ENCODE measurements around the gene CCL15. TPM values are rescaled to one million over a fixed set of nuclear protein-coding genes. Genes with fewer than 3 reads are reported as not detected.
"Not testable (repeated sequence)": the region's sequence is repeated elsewhere in the genome, so short reads cannot be mapped to it uniquely, and the experiment has no call there.

The CCL15 gene
- total RNA-seq, 1 donor from 2014 or later = not detected

DNA sequence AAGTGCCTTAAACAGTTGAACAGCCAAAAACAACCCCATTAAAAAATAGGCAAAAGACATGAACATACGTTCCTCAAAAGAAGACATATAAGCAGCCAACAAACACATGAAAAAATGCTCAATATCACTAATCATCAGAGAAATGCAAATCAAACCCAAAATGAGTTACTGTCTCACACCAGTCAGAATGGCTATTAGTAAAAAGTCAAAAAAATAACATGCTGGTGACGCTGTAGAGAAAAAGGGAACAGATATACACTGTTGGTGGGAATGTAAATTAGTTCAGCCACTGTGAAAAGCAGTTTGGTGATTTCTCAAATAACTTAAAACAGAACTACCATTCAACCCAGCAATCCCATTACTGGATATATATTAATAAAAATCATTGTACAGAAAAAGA, 6.0 kb downstream of the CCL15 start:
- not testable (repeated sequence) for DNase-seq (ENCODE audit: low read depth)

DNA sequence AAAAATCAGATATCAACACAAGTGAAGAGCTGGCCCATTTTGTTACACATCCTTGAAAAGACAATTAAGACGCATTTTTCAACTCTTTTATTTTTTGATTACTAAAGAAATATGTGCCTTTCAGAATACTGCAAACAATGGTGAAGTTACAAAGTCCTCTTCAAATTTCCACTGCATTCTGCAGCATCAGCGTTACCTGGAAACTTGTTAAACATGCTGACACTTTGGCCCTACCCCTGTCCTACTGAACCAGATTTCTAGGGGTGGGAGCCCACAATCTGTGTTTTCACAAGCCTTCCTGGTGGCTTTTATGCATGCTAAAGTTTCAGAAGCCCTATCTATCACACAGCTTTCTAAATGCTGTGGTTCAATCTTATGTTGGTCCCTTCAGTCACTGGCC, 10.3 kb downstream of the CCL15 start:
- DNase-seq (ENCODE audit: low read depth) = no peak

DNA sequence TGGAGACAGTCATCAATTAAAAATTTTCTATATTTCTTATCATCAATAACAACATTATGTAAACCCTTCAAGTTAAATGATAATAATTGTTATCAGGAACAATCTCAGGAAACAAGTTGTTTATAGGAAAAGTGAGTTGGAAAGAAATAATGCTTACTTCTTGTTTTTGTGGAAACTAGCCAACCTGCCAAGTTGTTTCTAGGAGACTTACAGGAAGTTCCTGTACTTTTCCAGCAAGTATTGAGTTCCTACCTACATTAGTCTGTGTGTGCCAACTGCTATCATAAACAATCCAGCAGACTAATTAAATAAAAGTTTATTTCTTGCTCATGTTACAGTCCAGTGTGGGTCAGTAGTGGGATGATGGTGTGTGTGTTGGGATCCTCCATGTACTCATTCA, 13.2 kb downstream of the CCL15 start:
- DNase-seq (ENCODE audit: low read depth) = no peak

DNA sequence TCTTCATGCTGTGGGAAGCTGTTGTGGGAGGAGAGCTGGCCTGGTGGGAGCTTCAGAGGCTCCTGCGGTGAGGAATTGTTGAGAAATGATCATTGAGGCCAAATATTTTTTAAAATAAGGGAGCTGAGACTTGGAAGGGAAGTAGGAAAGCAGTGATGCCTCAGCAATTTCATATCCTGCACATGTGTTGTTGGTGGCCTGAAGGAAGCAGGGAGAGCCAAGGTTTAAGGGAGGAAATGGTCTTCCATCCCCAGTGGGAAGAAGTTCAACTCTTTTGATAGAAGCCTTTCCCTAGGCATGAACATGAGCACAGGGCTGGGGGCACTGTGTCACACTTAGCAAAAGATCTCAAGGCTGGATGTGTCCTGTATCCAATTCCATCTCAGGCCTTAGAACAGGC, 14.7 kb downstream of the CCL15 start, which contains the start of gene CCL14:
Gene CCL14, minus strand, starts transcription at position 87 of the 400 bp plus-strand sequence. Its CDS starts 80 bp downstream, at position 7.
- DNase-seq (ENCODE audit: low read depth) = no peak

DNA sequence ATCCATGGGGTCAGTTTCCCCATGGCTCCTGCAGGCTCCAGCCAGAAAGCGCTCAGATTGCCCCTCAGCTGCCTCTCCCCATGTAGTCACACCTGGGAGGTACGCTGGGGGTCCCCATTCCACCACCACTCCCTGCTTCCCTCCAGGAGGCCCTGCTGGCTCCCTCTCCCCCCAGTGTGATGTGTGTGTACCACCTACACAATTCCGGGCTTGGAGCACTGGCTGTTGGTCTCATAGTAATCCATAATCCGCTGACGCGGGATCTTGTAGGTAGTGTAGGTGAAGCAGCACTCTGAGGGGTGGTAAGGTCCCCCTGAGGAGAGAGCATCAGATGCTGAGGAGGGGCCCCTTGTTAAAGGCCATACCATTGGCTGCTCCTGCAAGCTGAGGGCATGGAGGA, 17.2 kb downstream of the CCL15 start:
- no peak for DNase-seq (ENCODE audit: low read depth)

DNA sequence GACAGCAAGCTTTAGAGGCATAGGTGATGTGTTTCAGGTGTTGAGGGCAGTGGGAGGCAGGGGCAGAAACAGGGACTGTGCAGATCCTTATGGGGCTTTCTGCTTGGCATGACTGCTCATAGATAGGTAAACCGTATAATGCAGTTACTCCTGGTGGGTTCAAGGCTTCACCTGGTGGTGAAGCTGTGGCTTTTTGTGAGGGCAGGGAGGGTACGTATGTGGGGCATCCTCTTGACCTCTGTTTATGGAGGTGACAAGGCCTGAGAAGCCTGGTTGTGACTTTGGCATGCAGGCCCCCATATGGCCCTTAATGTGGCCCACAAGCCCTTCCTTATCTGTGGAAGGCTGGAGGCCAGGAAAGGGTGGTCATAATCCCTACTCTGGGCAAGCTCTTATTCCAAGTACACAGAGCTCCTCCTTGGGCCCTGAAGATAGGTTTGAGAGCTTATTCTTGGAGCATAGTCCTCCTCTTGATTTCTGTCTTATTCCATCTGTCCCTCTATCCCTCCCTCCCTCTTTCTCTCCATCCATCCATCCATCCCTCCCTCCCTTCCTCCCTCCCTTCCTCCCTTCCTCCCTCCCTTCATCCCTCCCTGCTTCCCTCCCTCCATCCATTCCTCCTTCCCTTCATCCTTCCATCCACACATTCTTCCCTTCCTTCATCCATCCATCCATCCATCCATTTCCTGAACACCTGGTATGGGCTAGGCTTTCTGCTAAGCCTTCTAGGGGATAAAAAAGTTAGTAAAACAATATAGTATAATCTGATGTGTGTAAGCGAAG, 18.8 kb downstream of the CCL15 start:
- DNase-seq (ENCODE audit: low read depth) = no peak

DNA sequence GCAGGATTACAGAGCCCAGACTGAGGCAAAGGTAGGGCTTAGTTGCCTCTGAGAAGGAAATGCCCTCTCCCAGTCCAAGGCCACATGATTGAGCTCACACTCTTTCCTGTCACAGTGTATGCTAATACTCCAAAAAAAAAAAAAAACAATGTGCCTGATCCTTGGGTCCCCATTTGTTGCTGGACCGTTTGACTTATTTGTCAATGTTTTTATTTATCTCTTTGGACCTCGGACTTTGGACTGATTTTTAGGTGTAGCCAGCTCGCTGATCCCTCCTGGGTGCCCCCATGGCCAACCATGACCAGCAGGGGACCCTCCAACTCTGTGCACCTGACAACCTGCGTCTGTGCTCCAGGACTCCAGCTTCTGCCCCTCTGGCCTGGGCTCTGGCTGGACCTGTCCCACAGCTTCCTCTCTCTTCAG, 19.4 kb downstream of the CCL15 start:
- DNase-seq (ENCODE audit: low read depth) = no peak

DNA sequence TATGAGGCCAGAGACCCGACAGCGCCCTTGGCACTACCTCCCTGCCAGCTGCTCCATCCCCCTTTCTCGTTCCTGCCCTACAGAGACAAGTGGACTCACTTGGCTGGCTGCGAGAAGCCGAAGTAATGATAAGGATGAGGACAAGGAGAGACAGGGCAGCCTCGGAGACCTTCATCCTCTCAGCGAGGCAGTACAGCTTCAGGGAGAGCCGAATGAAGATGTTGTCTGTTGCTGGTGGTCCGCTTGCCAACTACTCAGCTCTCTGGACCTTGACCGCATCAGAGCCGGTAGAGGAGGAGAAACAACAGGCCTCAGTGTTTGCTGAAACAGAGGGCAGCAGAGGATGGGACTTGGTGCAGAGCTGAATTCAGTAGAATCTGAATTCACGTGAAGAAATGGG, 20.1 kb downstream of the CCL15 start, which contains the start of gene CCL16:
Gene CCL16, minus strand, starts transcription at position 252 of the 400 bp plus-strand sequence. Its CDS starts 77 bp downstream, at position 175.
- no peak for DNase-seq (ENCODE audit: low read depth)

DNA sequence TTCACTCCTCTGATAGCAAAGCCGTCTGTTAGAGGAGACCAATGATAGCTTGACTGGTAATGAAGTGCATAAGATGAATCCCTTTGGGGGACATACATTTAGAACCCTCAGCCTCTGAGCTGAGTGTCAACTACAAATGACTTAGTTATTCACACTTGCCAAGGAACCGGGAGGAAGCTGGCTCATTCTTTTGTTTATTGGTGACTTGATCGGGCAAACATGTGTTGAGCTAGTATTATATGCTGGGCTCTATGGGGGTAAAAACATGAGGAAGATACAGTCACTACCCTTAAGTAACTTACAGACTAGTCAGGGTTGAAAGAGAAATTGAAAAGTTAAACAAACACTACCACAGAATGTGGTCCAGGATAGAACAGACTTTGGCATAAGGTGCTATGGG, 23.0 kb downstream of the CCL15 start:
- no peak for DNase-seq (ENCODE audit: low read depth)

DNA sequence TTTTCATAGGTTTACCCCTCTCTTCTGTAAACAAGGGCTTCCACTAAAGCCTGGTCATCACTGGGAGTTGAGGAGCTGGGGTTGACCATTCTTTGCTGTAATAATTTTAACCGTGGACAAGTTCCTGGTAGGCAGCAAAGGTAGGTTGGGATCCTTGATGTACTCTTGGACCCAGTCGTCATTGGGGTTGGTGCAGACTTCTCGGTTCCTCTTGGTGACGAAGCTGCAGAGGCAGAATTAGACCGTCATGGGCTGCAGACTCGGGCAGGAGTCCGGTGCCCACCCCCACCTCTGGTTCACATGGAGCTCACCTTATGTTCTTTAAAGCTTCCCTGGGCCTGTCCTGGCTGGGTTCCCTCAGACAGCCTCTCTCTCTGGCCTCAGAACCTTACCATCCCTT, 23.8 kb downstream of the CCL15 start:
- no peak for DNase-seq (ENCODE audit: low read depth)

DNA sequence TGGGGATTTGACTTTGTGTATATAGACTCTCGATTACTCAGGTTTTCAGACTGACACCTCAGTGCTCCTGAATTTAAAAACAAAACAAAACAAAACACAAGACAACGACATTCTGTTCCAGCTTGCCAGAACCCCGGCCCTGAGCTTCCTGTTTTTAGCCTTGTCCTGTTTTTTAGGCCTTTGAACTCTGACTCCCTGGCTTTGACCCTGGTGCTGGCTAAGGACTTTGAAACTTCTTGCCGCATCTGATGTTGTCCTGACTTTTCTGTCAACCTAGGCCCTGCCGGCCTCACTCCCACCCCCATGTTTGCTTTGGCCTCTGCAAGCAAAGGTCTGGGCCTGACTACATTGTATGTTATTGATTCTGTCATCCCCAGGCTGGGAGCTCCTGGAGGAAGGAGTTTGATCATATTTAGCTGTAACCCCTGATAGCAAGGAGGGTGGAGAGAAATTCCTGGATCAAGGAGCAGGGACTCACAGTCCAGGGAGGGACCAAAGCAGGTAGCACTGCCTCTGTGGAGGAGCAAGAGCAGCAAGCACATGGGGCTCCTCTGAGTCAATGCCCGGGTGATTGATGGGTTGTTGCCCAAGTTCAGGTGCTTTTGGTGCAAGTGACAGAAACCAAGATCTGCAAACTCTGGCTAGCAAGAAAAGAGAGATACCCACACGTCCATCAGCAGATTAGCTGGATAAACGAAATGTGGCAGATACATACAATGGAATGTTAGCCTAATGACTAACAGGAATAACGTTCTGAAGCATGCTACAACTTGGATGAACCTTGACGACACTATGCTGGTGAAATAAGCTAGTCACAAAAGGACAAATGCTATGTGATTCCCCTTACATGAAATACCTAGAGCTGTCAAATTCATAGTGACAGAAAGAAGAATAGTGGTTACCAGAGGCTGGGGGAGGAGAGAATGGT, 27.8 kb downstream of the CCL15 start:
- DNase-seq (ENCODE audit: low read depth) = no peak

DNA sequence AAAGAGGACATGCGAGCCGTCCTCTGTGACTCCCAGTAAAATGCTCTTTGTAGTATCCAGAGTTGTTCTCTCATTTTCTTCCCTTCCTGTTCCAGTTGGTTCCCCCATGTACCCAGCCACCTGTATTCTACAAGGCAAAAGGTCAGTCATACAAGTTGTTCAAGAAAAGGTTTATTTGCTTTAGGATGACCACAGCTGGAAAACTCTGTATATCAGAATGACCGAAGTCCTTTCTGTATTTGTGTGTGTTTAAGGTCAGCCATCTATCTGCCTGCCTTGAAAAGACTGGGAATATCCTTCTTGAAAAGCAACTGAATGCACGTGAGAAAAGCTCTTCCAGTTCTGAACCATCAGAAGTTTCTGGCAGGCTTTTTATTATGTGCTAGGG, 28.4 kb downstream of the CCL15 start:
- no peak for DNase-seq (ENCODE audit: low read depth)

DNA sequence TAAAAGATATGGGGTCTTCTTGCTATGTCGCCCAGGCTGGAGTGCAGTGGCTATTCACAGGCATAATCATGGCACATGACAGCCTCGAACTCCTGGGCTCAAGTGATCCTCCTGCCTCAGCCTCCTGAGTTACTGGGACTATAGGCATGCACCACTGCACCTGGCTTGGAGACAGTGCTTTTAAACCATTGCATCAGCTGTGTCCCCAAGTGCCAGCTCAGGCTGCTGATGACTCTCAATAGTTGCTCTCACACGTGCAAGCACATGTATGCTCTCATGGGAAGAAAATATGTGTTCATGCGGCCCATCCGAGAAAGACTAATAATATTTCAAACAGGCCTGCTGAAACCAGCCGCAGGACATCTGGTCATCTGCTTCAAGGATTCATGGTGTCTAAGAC, 28.8 kb downstream of the CCL15 start:
- DNase-seq (ENCODE audit: low read depth) = no peak

DNA sequence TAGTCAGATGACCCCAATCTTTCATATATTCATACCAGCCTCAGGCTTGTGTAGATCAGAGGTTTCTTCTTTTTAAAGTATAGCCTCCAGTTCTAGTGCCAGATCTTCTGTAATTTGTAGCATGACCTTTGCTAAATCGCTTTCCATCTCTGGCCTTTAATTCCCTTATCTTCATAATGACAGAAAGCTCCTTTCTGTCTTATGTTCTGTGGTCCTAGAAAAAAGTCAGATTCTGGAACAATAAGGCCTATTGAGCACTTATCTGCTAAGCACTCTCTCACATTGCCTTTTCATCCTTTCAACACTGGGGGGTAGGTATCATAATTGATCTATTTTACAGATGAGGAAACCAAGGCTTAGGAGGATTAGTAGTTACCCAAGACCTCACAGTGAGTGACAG, 29.3 kb downstream of the CCL15 start:
- DNase-seq (ENCODE audit: low read depth) = no peak

DNA sequence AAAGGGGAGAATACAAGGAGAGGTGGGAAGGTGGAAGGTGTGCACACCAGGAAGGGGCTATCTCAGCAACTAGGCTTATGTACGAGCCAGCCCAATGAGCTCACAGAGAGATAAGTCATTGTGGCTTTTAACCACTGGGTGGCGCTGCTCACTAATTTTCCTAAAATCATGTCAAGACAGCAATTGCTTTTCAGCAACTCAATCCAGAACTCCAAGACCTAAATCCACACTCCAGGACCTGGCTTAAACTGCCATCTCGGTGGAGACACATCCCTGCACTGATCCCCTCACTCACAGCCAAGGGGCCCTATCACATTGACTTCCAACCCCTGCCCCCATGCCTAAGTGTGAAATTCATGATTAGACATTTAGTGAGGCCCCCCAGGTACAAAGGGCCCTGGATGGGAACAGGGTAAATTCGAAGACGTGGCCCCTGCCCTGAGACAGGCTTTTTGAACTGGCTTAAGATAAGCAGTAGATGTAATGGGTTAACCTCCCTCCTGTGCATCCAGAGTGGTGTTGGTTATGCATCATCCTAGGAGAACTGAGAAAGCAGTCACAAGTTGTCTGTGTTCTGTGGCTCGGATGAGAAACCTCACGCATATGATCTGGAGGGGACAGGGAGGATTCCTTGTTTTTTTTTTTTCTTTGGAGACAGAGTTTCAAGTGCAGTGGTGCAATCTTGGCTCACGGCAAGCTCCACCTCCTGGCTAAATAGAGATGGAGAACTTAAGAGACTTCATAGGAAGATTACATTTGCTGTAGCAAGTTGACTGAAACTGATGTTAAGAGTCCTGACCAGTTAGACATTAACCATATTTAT, 31.6 kb downstream of the CCL15 start:
- peak; percentile 82 for DNase-seq (ENCODE audit: low read depth)

DNA sequence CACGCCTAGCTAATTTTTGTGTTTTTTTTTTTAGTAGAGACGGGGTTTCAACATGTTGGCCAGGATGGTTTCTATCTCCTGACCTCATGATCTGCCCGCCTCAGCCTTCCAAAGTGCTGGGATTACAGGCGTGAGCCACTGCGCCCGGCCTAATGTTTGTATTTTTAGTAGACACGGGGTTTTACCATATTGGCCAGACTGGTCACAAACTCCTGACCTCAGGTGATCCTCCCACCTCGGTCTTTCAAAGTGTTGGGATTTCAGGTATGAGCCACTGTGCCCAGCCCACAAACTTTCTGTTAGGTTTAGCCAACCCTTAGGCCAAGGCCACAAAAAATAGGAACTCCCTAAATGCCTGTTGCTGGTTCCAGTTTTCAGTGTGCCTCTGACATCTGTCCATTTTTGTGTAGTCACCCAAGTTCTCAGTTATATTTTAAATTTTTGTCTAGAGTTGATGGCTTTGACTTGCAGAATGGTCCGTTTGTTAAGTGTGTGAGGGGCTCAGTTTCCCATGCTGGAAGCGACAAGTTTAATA, 32.8 kb downstream of the CCL15 start:
- DNase-seq (ENCODE audit: low read depth) = no peak

DNA sequence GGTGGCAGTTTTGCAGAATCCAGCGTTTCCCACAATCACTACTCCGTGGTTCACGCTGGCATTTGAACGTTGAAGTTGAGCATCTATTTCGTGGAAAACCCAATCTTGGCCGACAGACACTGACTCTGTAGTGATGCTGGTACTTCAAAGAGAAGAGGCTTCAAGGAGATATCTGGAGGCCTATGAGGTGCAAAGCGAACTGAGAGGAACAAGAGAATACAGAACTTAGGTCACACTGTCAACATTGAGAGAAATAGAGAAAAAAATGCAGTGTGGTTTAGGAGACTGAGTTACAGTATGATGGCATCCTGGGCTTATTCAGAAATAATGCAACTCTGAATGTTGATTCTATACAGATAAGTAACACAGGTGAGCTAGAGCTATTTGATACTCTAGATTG, 36.1 kb downstream of the CCL15 start:
- no peak for DNase-seq (ENCODE audit: low read depth)

DNA sequence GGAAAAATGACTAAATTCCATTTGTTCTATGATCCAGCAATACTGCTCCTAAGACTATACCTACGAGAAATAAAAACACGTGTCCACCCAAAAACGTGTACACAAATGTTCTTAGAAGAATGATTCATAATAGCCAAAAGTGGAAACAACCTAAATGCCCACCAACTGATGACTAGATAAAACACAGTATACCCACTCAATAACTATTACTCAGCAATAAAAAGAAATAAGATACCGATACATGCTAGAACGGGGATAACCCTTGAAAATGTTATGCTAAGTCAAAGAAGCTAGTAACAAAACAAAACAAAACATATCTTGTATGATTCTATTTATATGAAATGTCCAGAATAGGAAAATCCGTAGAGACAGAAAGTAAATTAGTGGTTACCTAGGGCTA, 37.7 kb downstream of the CCL15 start:
- no peak for DNase-seq (ENCODE audit: low read depth)

DNA sequence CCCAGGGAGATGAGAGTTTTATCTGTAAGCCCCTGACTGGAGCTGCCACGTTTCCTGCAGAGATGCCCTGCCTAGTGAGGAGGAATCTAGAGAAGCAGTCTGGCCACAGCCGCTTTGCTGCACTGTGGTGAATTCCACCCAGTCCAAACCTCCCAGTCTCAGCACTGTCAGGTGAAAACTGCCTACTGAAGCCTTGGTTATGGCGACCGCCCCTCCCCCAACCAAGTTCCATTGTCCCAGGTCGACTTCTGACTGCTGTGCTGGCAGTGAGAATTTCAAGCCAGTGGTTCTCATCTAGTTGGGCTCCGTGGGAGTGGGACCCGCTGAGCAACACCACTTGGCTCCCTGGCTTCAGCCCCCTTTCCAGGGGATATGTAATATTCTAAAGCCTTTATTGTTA, 47.6 kb downstream of the CCL15 start:
- no peak for DNase-seq (ENCODE audit: low read depth)

DNA sequence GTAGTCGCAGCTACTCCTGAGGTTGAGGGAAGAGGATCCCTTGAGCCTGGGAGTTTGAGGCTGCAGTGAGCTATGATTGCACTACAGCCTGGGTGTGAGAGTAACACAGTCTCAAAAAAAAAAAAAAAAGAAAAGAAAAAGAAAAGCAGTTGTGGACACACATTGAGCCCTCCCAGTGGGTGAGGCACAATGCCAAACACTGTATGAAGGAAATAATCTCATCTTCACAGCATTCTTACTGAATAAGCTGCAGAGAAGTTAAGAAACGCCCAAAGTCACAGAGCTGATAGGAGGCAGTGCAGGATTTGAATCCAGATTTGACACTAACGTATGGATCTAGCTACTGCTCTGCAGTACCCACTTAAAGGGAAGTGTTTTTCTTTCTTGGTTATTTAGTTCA, 52.0 kb downstream of the CCL15 start:
- no peak for DNase-seq (ENCODE audit: low read depth)

DNA sequence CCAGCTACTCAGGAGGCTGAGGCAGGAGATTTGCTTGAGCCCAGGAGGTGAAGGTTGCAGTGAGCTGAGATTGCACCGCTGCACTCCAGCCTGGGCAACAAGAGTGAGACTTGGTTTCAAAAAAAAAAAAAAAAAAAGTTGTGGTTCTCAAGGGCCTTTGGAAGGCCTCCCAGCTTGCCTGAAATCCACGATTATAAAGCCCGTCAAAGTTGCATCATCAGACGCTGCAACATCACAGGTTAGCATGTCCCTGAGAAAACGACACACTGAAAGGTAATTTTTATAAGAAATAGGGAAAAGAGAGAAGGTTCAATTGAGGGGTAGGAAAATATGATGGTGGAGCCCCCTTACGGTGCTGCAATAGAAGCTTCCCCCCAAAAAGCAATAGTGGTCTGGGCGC, 53.3 kb downstream of the CCL15 start:
- no peak for DNase-seq (ENCODE audit: low read depth)

Data from myocyte (in vitro differentiated cells).